NCI-H748 (cell line): ENCODE measurements around the gene TNP2.

Source experiments
- DNase-seq: peaks from one replicate; lab custom pipeline; 2025; ENCODE audit not compliant: unreplicated experiment; lab: John Stamatoyannopoulos, UW

TNP2 gene

DNA sequence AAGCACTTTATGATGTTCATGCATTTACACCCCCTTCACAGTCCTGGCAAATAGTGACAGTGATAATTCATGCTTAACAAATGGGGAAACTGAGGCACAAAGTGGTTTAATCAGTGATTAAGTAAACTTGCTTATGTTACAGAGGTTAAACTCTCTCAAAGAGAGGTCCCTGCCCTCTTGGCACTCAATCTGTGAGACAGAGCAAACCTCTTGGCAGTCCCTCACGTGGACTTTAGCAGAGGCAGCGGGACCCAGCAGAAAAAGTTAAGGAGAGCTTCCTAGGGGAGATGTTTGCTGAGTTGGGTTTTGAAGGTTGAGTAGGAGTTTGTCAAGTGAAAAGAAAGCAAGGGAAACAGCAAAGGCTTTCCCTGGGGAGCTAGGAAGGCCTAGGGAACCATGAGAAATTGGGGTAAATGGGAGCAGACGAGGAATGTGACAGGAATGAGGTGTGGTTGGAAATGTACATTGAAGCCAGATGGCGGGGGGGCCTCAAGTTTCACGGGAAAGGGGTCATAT is 23.8 kb downstream of the TNP2 start:
- no peak for DNase-seq

- no peak for DNase-seq
Measured at GRCh38 chr16:11242658-11243057, 26.5 kb downstream of the TNP2 start.

DNA sequence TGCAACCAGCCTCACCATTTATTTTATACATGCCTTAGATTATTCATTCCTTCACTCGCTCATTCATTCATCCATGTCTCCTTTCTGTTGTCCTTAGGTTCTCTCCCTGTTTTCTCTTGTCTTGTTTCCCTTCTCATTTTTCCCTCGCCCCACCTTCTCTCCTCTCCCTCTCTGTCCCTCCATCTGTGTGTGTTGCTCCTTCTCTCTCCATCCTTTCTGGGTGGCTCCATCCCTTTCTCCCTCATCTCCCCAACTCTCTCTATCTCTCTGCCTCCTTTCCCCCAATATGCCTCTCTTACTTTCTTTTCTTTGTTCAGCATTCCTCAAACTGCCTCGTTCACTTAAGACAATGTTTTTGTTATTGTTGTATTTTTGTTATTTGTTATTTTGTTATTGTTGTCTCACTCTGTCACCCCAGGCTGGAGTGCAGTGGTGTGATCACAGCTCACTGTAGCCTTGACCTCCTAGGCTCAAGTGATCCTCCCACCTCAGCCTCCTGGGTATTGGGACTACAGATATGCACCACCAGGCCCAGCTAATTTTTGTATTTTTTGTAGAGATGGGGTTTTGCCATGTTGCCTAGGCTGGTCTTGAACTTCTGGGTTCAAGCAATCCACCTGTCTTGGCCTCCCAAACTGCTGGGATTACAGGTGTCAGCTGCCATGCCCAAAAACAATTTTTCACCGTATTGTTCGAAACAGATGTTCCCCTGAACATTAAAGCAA is 27.5 kb downstream of the TNP2 start:
- DNase-seq: no peak

DNA sequence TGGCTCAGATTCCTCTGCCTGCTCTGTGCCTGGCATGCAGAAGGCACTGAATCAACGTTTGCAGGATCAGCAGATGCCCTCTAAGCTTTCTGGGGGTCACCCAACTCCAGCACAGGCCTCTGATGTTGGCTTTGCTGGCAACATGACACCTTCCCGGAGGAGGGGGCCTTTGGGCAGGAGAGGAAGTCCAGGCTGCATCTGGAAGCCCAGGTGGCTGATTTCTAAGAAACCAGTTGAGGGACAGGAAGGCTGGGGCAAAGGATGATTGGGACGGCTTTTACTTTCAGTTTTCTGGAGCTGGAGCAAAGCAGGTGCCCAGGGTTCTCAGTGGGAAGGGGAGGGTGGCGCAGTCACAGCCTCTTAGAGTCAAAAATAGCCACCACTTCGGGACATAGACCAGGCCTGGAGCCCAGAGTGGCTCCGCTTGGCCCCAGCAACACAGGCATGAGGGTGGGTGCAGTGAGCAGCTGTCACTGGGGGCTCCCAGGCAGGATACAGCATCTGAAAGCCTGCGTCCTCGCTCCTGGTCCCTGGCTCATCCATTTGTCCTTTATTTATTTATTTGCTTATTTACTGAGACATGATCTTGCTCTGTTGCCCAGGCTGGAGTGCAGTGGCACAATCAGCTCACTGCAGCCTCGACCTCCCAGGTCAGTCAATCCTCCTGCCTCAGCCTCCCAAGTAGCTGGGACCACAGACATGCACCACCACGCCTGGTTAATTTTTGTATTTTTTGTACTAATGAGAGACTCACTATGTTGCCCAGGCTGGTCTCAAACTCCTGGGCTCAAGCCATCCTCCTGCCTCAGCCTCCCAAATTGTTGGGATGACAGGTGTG is 28.3 kb downstream of the TNP2 start:
- no peak for DNase-seq

DNA sequence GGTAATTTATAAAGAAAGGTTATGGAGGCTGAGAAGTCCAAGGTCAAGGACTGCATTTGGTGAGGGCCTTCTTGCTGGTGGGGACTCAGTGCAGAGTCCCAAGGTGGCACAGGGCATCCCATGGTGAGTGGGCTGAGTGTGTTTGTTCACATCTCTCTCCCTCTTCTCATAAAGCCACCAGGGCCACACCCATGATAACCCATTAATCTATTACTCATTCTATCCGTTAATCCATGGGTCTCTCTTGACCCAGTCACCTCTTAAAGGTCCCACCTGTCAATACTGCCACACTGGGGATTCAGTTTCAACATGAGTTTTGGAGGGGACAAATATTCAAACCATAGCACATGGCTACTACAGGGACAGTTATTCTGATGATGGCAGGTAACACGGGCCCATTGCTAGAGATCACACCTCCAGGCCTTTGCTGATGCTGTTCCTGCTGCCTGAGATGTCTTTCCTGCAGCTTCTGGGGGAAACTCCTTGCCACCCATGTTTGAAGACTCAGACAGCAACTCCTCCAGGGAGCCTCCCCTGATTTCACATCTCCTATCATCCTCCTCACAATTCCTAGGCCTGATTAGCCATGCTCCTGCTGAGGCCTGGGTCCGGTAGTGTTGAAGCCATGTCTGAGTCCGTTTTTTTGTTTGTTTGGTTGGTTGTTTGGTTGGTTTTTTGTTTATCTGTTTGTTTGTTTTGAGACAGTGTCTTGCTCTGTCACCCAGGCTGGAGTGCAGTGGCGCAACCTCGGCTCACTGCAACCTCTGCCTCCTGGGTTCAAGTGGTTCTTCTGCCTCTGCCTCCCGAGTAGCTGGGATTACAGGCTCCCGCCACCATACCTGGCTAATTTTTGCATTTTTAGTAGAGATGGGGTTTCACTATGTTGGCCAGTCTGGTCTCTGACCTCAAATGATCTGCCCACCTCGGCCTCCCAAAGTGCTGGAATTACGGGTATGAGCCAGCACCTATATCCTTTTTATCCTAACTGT is 29.2 kb downstream of the TNP2 start:
- DNase-seq: no peak

DNA sequence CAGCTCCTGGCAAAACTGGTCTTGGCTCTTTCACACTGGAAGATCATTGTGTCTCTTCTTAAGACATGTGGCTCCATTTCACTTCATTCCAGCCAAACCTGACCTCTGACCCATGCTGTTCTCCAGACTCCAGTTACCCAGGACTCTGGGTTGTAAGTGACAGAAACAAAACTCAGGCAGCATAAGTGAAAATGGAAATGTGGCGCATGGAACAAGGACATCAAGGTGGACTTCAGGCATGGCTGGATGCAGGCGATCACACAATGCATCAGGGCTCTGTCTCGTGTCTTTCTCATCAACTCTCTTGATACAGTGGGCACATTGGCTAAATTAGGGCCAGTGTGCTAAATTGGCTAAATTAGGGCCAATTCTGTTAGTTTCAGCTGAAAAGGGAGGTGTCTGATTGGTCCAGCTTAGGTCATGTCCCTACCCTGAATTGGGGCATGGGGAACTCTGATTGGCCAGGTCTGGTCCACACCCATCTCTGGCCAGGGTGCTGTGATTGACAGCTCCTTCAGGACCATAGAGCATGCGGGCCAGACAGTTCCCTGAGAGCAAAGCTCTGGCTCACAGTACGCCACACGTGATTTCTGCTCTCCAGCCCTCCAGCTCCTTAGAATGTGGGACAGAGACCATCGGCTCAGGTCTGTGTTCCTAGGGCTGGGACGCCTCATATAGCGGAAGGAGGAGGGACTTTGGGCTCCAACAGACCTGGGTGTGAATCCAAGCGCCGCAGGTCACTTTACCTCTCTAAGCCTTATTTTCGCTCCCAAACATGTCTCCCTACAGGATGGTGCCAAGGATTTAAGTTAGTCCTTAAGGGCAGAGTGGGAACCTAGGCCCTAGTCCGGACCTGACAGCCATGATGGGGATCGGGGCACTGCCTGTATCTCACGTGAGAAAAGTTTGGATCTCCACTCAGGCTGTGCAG is 30.6 kb downstream of the TNP2 start:
- no peak for DNase-seq

GRCh38 chr16:11236461-11237254 is 32.5 kb downstream of the TNP2 start:
- DNase-seq: no peak

- no peak for DNase-seq
Measured at GRCh38 chr16:11235703-11235991, 33.5 kb downstream of the TNP2 start.

DNA sequence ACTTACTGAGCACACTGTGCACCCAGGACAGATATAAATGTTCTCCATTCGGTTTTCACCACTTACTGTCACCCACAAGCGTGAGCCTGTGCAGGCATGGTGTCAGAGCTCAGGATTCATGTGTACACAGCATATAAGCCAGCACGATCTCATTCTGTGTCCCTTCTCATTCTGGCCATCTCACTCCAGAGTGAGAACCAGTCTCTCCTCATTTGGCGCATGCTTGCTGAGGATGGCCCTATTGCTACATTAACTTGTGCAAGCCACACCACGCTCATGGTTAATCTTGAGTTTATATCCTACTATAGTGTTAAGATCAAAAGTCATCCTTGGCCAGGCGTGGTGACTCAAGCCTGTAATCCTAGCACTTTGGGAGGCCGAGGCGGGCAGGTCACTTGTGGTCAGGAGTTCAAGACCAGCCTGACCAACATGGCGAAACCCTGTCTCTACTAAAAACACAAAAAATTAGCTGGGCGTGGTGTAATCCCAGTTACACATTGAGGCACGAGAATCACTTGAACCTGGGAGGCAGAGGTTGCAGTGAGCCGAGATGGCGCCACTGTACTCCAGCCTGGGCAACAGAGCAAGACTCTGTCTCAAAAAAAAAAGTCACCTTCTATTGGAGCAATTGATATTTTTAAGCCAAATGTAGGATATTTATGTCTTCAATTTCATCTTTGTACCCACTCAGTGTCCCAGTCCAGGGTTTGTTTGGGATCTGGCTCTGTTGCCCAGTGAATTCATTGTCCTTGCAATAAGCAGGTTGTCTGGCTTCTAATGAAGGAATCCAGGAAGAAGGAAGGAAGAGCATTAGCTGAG is 34.0 kb downstream of the TNP2 start:
- DNase-seq: no peak

GRCh38 chr16:11233727-11234376 is 35.3 kb downstream of the TNP2 start:
- DNase-seq: no peak

GRCh38 chr16:11232852-11233726 is 36.0 kb downstream of the TNP2 start:
- no peak for DNase-seq

GRCh38 chr16:11232302-11232851 is 36.7 kb downstream of the TNP2 start:
- no peak for DNase-seq

DNA sequence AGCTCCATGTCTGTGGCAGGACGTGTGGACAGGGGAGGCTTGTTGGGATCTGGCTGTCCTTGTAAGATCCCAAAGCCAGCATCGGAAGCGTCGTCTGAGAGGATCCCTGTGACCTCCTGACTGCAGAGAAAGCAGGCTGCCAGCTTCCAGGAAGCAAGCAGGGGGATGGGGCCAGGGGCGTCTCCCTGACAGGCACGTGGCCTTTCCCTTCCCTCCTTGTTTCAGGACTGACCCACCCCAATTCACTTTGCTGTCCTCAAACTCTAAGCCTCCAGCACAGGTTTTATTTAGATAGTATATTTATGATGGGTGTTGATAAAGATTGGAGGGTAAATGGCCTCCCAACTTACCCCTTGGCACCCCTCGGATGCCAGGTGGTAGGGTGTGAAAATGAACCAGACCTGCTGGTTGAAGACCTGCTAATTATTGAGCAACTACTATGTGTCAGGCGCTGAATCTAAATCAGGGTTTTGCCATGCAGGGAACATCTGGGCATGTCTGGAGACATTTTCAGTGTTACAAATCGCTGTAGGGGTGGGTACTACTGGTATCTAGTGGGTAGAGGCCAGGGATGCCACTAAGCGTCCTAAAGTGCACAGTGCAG is 37.7 kb downstream of the TNP2 start:
- no peak for DNase-seq

DNA sequence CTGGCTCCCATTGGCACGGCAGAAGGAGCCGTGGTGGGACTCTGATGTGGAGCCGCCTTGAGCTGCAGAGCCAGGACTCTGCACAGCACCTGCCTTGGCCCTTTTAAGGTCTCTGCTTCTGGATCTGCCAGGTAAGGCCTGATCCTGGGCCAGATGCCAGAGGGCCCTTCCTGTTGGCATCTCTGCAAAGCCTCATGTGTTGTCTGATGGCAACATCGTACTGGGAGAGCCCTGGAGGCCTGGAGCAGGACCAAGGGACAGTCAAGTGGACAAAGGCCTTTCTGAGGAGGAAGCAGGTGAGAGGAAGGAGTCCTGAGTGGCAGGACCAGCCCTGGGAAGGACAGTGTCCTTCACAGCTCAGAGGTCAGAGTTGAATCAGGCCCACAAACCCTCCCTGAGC is 39.2 kb downstream of the TNP2 start:
- no peak for DNase-seq

DNA sequence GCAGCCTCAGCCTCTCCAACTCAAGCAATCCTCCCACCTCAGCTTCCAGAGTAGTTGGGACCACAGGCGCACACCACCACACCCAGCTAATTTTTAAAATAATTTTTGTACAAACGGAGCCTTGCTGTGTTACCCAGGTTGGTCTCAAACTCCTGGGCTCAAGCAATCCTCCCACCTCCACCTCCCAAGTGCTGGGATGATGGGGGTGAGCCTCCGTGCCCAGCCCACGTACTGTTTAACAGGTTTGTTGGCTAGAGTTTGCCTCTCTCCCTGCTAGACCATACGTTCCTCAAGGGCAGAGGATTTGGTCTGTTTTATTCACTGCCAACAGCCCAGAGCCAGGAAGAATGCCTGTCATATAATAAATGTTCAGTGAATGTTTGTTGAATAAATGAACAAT is 39.7 kb downstream of the TNP2 start:
- no peak for DNase-seq
